ENCODE results near the gene MOV10L1. TPM values are rescaled to one million over a fixed set of nuclear protein-coding genes. Genes with fewer than 3 reads are reported as not detected.

The MOV10L1 gene
- total RNA-seq, 2 experiments from 2014 or later: 0.22 to 1.1 TPM

DNA sequence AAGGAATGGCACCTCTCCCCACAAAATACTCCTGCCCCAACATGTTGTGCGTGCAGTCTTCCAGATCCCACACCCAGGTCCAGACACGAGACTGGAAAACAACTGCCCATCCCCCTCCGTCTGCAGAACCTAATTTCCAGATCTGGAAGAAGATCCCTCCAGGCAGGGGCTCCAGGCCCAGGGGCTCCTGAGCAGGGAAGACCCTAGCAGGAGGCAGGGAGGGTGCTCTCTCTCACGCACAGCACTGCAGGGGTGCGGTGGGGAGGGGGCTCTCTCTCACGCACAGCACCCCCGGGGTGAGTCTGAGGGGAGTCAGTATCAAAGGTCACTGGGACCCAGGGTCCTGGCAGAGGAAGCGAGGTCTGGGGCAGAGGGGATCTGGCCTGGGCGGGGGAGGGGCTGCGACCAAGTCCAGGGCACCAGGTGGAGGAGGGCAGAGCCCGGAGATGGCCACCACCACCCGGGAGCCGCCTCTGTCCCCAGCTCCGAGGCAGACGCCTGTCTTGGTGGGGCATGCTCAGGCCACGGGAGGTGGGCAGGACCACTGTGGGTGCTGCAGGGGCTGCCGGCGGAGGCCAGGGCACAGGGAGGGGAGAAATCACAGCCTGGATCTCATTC lies 6.2 kb upstream of the MOV10L1 start:
- no peaks in the 10 kb centered on the region; the same call in 1 of the 2 replicates for H3K36me3 ChIP-seq (ENCODE audit: insufficient read depth, low read length)
- intact Hi-C loops (cut with micrococcal nuclease; ENCODE audit: unreplicated experiment): no loop called here
- H3K9me3 ChIP-seq (ENCODE audit: low read length): no peaks in the 10 kb centered on the region
- no peaks in the 10 kb centered on the region for H3K4me1 ChIP-seq (ENCODE audit: insufficient read depth, low read length, poor library complexity, severe bottlenecking)
- no peak for DNase-seq (ENCODE audit: low spot score)
- ChIA-PET CTCF (ENCODE audit: unreplicated experiment) (no interaction called here), POLR2A (no interaction called here)
- no peak overlapping the region for H3K27ac ChIP-seq (ENCODE audit: low read depth, low read length, poor library complexity, severe bottlenecking)
- no peak overlapping the region for H2AFZ ChIP-seq (ENCODE audit: low read length)
- no peaks in the 10 kb centered on the region for H4K20me1 ChIP-seq (ENCODE audit: insufficient read depth, low read length)
- no peaks in the 10 kb centered on the region for H3K9me2 ChIP-seq (ENCODE audit: insufficient read depth, low read length)
- H3K4me3 ChIP-seq (ENCODE audit: low read depth, low read length, poor library complexity, severe bottlenecking): no peak overlapping the region
- BruUV-seq (replicated peaks): no TSS peak
- H3K4me2 ChIP-seq (ENCODE audit: low read length): no peak overlapping the region
- TF ChIP-seq CTCF (conservative IDR thresholded peaks at IDR 0.05; ENCODE audit: low read length) (no peak), EZH2phosphoT487 (IDR thresholded peaks at IDR 0.05; ENCODE audit: borderline replicate concordance, low read depth, low read length) (no peak)
- H3K79me2 ChIP-seq (ENCODE audit: insufficient read depth, low read depth, low read length): no peaks in the 10 kb centered on the region

- TF ChIP-seq CTCF (conservative IDR thresholded peaks at IDR 0.05; ENCODE audit: low read length) (no peak), EZH2phosphoT487 (IDR thresholded peaks at IDR 0.05; ENCODE audit: borderline replicate concordance, low read depth, low read length) (no peak)
- H3K4me3 ChIP-seq (ENCODE audit: low read depth, low read length, poor library complexity, severe bottlenecking): no peak overlapping the region
- H3K4me2 ChIP-seq (ENCODE audit: low read length): no peak overlapping the region
- H3K36me3 ChIP-seq (ENCODE audit: insufficient read depth, low read length): no peaks in the 10 kb centered on the region; the same call in 1 of the 2 replicates
- no peak overlapping the region for H3K27ac ChIP-seq (ENCODE audit: low read depth, low read length, poor library complexity, severe bottlenecking)
- ChIA-PET POLR2A (no interaction called here), CTCF (ENCODE audit: unreplicated experiment) (no interaction called here)
- H3K9me2 ChIP-seq (ENCODE audit: insufficient read depth, low read length): no peaks in the 10 kb centered on the region
- no peaks in the 10 kb centered on the region for H3K4me1 ChIP-seq (ENCODE audit: insufficient read depth, low read length, poor library complexity, severe bottlenecking)
- intact Hi-C loops (cut with micrococcal nuclease; ENCODE audit: unreplicated experiment): no loop called here
- H4K20me1 ChIP-seq (ENCODE audit: insufficient read depth, low read length): no peaks in the 10 kb centered on the region
- H2AFZ ChIP-seq (ENCODE audit: low read length): no peak overlapping the region
- H3K9me3 ChIP-seq (ENCODE audit: low read length): no peaks in the 10 kb centered on the region
- no TSS peak for BruUV-seq (replicated peaks)
- no peak for DNase-seq (ENCODE audit: low spot score)
- H3K79me2 ChIP-seq (ENCODE audit: insufficient read depth, low read depth, low read length): no peaks in the 10 kb centered on the region
Measured at GRCh38 chr22:50084080-50084477, 5.7 kb upstream of the MOV10L1 start.

GRCh38 chr22:50084614-50085021 lies 5.2 kb upstream of the MOV10L1 start:
- no peaks in the 10 kb centered on the region for H3K79me2 ChIP-seq (ENCODE audit: insufficient read depth, low read depth, low read length)
- no TSS peak for BruUV-seq (replicated peaks)
- CTCF ChIA-PET (ENCODE audit: unreplicated experiment): no interaction called here
- no peak for DNase-seq (ENCODE audit: low spot score)
- H3K9me3 ChIP-seq (ENCODE audit: low read length): no peaks in the 10 kb centered on the region
- H3K4me2 ChIP-seq (ENCODE audit: low read length): no peak overlapping the region
- no peaks in the 10 kb centered on the region for H4K20me1 ChIP-seq (ENCODE audit: insufficient read depth, low read length)
- H3K9me2 ChIP-seq (ENCODE audit: insufficient read depth, low read length): no peaks in the 10 kb centered on the region
- intact Hi-C loops (cut with micrococcal nuclease; ENCODE audit: unreplicated experiment): no loop called here
- no peak overlapping the region for H3K4me3 ChIP-seq (ENCODE audit: low read depth, low read length, poor library complexity, severe bottlenecking)
- no peak for TF ChIP-seq EZH2phosphoT487 (IDR thresholded peaks at IDR 0.05; ENCODE audit: borderline replicate concordance, low read depth, low read length)
- no peak for TF ChIP-seq CTCF (conservative IDR thresholded peaks at IDR 0.05; ENCODE audit: low read length)
- POLR2A ChIA-PET: interaction anchor here (0.7 kb wide), 1 partner anchor 65 kb away, joined by 4 read pairs; no protein-coding TSS in a partner anchor
- no peaks in the 10 kb centered on the region for H3K4me1 ChIP-seq (ENCODE audit: insufficient read depth, low read length, poor library complexity, severe bottlenecking)
- no peak overlapping the region for H2AFZ ChIP-seq (ENCODE audit: low read length)
- no peaks in the 10 kb centered on the region; the same call in 1 of the 2 replicates for H3K36me3 ChIP-seq (ENCODE audit: insufficient read depth, low read length)
- no peak overlapping the region for H3K27ac ChIP-seq (ENCODE audit: low read depth, low read length, poor library complexity, severe bottlenecking)
